ENCODE measurements around the gene OSBPL9. TPM values are rescaled to one million over a fixed set of nuclear protein-coding genes. Genes with fewer than 3 reads are reported as not detected.

OSBPL9 gene
- total RNA-seq, 1 experiment from 2014 or later: 52.6 TPM

GRCh38 chr1:51634618-51635017, 17.7 kb downstream of the OSBPL9 start:
- H2AFZ ChIP-seq (ENCODE audit: low read depth, low read length, poor library complexity, severe bottlenecking): no peak overlapping the region
- H3K4me1 ChIP-seq (ENCODE audit: control insufficient read depth in 1 of 2, insufficient read depth in 2 of 2, low read length in 2 of 2): peaks cover 43 to 52% of the 10 kb centered on the region in 2 experiments
- ChIA-PET CTCF (no interaction called here), RAD21 (ENCODE audit: low non-redundant PET in 1 of 2, low total read pairs in 2 of 2, uncharacterized antibody in 2 of 2, unreplicated experiment in 2 of 2) (no interaction called here), POLR2A (no interaction called here)
- ATAC-seq (no peak), DNase-seq (ENCODE audit: low read depth, low spot score) (no peak)
- no peak overlapping the region for H3K4me3 ChIP-seq (replicated peaks in 1 of 2; ENCODE audit: low read depth in 1 of 2, low read length in 2 of 2)
- H3K4me2 ChIP-seq (ENCODE audit: low read length): no peak overlapping the region
- no peaks in the 10 kb centered on the region for H3K27me3 ChIP-seq (ENCODE audit: insufficient read depth, low read length)
- H3K9me2 ChIP-seq (ENCODE audit: insufficient read depth): no peaks in the 10 kb centered on the region
- peaks cover 54% of the 10 kb centered on the region for H3K79me2 ChIP-seq (ENCODE audit: insufficient read depth, low read length)
- H3K9me3 ChIP-seq (ENCODE audit: control insufficient read depth in 1 of 2, insufficient read depth in 1 of 2, low read depth in 1 of 2, low read length in 2 of 2): no peaks in the 10 kb centered on the region
- TF ChIP-seq POLR2A (IDR thresholded peaks at IDR 0.05; ENCODE audit: borderline replicate concordance, extremely low read depth, insufficient read depth, insufficient read length): no peak
- no peak for TF ChIP-seq ATF3 (IDR thresholded peaks at IDR 0.05)
- TF ChIP-seq ELF1 (IDR thresholded peaks at IDR 0.05; ENCODE audit: borderline replicate concordance, low read depth): no peak
- TF ChIP-seq ZFX (IDR thresholded peaks at IDR 0.05): no peak
- no peak for TF ChIP-seq POLR2AphosphoS5 (IDR thresholded peaks at IDR 0.05; ENCODE audit: low read depth, low read length)
- no peak for TF ChIP-seq EZH2phosphoT487 (IDR thresholded peaks at IDR 0.05; ENCODE audit: borderline replicate concordance)
- no peak for TF ChIP-seq ZBTB33 (IDR thresholded peaks at IDR 0.05; ENCODE audit: extremely low read depth, insufficient replicate concordance, low read length)
- TF ChIP-seq JUND (IDR thresholded peaks at IDR 0.05): no peak
- no peak for TF ChIP-seq SRF (IDR thresholded peaks at IDR 0.05; ENCODE audit: low read depth)
- TF ChIP-seq CEBPB (IDR thresholded peaks at IDR 0.05; ENCODE audit: low read depth): no peak
- TF ChIP-seq TCF7L2 (IDR thresholded peaks at IDR 0.05; ENCODE audit: borderline replicate concordance, extremely low read depth, insufficient read depth, insufficient read length): no peak
- no peak for TF ChIP-seq CBX3 (IDR thresholded peaks at IDR 0.05; ENCODE audit: low read depth)
- TF ChIP-seq, protein P1, sequence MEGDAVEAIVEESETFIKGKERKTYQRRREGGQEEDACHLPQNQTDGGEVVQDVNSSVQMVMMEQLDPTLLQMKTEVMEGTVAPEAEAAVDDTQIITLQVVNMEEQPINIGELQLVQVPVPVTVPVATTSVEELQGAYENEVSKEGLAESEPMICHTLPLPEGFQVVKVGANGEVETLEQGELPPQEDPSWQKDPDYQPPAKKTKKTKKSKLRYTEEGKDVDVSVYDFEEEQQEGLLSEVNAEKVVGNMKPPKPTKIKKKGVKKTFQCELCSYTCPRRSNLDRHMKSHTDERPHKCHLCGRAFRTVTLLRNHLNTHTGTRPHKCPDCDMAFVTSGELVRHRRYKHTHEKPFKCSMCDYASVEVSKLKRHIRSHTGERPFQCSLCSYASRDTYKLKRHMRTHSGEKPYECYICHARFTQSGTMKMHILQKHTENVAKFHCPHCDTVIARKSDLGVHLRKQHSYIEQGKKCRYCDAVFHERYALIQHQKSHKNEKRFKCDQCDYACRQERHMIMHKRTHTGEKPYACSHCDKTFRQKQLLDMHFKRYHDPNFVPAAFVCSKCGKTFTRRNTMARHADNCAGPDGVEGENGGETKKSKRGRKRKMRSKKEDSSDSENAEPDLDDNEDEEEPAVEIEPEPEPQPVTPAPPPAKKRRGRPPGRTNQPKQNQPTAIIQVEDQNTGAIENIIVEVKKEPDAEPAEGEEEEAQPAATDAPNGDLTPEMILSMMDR (IDR thresholded peaks at IDR 0.05 in 2 of 3, conservative IDR thresholded peaks at IDR 0.05 in 1 of 3; ENCODE audit: borderline replicate concordance in 1 of 3, insufficient read depth in 1 of 3, low read depth in 2 of 3, low read length in 2 of 3): no peak
- TF ChIP-seq, protein P2, sequence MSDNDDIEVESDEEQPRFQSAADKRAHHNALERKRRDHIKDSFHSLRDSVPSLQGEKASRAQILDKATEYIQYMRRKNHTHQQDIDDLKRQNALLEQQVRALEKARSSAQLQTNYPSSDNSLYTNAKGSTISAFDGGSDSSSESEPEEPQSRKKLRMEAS (IDR thresholded peaks at IDR 0.05): no peak
- no peak for TF ChIP-seq REST (IDR thresholded peaks at IDR 0.05; ENCODE audit: low read depth)
- no peak for TF ChIP-seq FOSL1 (IDR thresholded peaks at IDR 0.05; ENCODE audit: low read depth)
- TF ChIP-seq ZNF274 (IDR thresholded peaks at IDR 0.05; ENCODE audit: low read depth, low read length): no peak
- no peak for TF ChIP-seq SIN3A (IDR thresholded peaks at IDR 0.05; ENCODE audit: low read depth)
- no peak for TF ChIP-seq EZH2 (IDR thresholded peaks at IDR 0.05)
- intact Hi-C loops (cut with micrococcal nuclease): no loop called here
- no peaks in the 10 kb centered on the region for H4K20me1 ChIP-seq (ENCODE audit: insufficient read depth)
- no peak overlapping the region for H3K9ac ChIP-seq (ENCODE audit: low read length)
- H3K36me3 ChIP-seq (ENCODE audit: control insufficient read depth in 1 of 2, insufficient read depth in 2 of 2, low read length in 2 of 2): no peaks in the 10 kb centered on the region
- no peak overlapping the region for H3K27ac ChIP-seq (ENCODE audit: low read depth, low read length)
- BruUV-seq (replicated peaks): no TSS peak
